ENCODE measurements around the gene ZFP30. TPM values are rescaled to one million over a fixed set of nuclear protein-coding genes. Genes with fewer than 3 reads are reported as not detected.

The ZFP30 gene
- total RNA-seq, 3 donors from 2014 or later, result 4.8 to 18.1 (median 11.1) TPM

DNA sequence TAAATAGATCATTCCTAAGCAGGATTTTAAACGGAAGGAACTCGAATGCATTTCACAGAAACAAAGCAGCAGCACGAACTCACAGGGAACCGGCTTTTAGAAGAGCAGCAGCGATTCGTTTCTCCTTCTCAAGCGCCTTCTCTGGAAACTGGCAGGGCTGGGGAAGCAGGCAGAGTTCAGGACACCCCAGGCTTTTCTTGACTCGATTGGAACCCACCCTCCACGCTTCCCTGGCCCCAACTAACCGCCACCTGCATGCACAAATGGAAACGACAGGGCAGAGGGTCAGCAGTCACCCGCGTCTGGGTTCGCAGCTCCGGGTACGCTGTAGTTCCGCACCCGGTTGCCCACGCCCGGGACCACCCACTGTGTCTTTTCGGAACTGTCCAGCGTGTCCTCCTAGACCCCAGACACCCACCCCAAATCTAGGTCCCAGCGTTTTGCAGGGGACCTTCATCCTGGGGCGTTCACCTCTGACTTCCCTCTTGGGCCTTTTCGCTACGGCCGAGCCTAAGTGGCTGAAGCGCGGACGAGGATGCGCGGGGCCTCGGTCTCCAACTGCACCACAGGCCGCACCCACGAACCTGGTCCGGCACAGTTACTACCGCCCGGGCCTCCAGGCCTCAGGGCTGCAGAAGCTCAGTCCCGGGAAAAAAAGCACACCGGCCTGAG lies 500 bp downstream of the ZFP30 start:
- peak overlapping the region; percentile 56 to 90 (median 77) for H3K4me3 ChIP-seq
- no peaks in the 10 kb centered on the region for H3K27me3 ChIP-seq
- TF ChIP-seq, protein P1, sequence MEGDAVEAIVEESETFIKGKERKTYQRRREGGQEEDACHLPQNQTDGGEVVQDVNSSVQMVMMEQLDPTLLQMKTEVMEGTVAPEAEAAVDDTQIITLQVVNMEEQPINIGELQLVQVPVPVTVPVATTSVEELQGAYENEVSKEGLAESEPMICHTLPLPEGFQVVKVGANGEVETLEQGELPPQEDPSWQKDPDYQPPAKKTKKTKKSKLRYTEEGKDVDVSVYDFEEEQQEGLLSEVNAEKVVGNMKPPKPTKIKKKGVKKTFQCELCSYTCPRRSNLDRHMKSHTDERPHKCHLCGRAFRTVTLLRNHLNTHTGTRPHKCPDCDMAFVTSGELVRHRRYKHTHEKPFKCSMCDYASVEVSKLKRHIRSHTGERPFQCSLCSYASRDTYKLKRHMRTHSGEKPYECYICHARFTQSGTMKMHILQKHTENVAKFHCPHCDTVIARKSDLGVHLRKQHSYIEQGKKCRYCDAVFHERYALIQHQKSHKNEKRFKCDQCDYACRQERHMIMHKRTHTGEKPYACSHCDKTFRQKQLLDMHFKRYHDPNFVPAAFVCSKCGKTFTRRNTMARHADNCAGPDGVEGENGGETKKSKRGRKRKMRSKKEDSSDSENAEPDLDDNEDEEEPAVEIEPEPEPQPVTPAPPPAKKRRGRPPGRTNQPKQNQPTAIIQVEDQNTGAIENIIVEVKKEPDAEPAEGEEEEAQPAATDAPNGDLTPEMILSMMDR (IDR thresholded peaks at IDR 0.05), result no peak
- TF ChIP-seq POLR2AphosphoS5 (IDR thresholded peaks at IDR 0.05), result peak in 1 of 3 donors; percentile 7
- TF ChIP-seq POLR2A (IDR thresholded peaks at IDR 0.05), result no peak
- no peaks in the 10 kb centered on the region for H3K4me1 ChIP-seq
- H3K27ac ChIP-seq, result peak overlapping the region; percentile 92 to 96
- DNase-seq (ENCODE audit: low spot score in 2 of 2), result peak in 1 of 2 donors; percentile 20
- intact Hi-C loops (cut with DNase I; ENCODE audit: low total_unique reads), result no loop called here
- H3K36me3 ChIP-seq, result no peaks in the 10 kb centered on the region
- H3K9me3 ChIP-seq, result peaks cover 0 to 10% of the 10 kb centered on the region in 2 donors

DNA sequence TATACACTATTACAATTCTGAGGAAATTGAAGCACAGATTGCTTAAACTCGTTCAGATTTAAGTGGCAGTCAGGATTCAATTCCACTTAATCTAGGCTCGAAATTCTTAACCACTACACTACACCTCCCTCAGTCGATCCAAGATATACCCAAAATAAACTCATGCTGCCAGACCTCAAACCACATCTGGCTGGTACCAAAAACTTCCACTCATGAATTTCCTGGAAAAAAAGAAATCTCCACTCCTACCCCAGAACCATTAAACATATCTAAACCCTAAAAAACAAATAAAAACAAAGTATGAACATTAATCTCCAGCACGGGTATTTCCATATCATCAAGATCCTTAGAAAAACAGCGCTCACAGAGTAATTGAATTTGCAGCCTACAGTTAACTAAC lies 1.1 kb downstream of the ZFP30 start:
- Histone ChIP-seq H3K27ac (peak overlapping the region; percentile 92 to 96), H3K27me3 (no peaks in the 10 kb centered on the region), H3K4me1 (no peaks in the 10 kb centered on the region), H3K36me3 (no peaks in the 10 kb centered on the region), H3K4me3 (peak overlapping the region; percentile 56 to 90 (median 77)), H3K9me3 (peaks cover 0 to 14% of the 10 kb centered on the region in 2 donors)
- intact Hi-C loops (cut with DNase I; ENCODE audit: low total_unique reads), result no loop called here
- TF ChIP-seq, protein P1 (IDR thresholded peaks at IDR 0.05), result no peak
- TF ChIP-seq POLR2A (IDR thresholded peaks at IDR 0.05) (no peak), POLR2AphosphoS5 (IDR thresholded peaks at IDR 0.05) (no peak)
- DNase-seq (ENCODE audit: low spot score in 2 of 2), result no peak

DNA sequence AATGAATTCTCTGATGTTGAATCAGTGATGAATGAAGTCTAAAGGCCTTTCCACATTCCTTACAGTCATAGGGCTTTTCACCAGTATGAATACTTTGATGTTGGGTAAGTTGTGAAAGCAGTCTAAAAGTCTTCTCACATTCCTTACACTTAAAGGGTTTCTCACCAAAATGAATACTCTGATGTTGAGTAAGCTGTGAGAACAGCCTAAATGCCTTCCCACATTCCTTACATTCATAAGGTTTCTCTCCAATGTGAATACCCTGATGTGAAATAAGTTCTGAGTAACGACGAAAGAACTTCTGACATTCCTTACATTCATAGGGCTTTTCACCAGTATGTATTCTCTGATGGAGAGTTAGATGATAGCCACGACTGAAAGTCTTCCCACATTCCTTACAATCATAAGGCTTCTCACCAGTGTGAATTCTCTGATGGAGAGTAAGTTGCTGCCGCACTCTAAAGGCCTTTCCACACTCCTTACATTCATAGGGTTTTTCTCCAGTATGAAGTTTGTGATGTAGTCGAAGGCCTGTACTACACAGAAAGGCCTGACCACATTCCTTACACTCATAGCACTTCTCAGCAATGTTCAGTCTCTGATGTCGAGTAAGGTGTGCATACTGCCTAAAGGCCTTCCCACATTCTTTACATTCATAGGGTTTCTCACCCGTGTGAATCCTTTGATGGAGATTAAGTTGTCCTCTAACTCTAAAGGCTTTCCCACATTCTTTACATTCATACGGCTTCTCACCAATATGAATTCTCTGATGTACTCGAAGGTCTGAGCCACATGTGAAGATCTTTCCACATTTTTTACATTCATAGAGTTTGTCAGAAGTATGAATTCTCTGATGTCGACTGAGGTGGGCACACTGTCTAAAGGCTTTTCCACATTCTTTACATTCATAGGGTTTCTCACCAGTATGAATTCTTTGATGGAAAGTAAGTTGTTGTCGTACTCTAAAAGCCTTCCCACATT lies 19.9 kb downstream of the ZFP30 start:
- peaks cover 12% of the 10 kb centered on the region for H3K36me3 ChIP-seq
- H3K4me1 ChIP-seq, result no peaks in the 10 kb centered on the region
- H3K27ac ChIP-seq, result no peak overlapping the region
- intact Hi-C loops (cut with DNase I; ENCODE audit: low total_unique reads), result no loop called here
- H3K27me3 ChIP-seq, result no peaks in the 10 kb centered on the region
- no peak for DNase-seq (ENCODE audit: low spot score in 2 of 2)
- H3K9me3 ChIP-seq, result peaks cover 73 to 97% of the 10 kb centered on the region in 2 donors
- TF ChIP-seq, protein P1 (IDR thresholded peaks at IDR 0.05), result no peak
- TF ChIP-seq POLR2AphosphoS5 (IDR thresholded peaks at IDR 0.05) (no peak), POLR2A (IDR thresholded peaks at IDR 0.05) (no peak)
- no peak overlapping the region for H3K4me3 ChIP-seq

DNA sequence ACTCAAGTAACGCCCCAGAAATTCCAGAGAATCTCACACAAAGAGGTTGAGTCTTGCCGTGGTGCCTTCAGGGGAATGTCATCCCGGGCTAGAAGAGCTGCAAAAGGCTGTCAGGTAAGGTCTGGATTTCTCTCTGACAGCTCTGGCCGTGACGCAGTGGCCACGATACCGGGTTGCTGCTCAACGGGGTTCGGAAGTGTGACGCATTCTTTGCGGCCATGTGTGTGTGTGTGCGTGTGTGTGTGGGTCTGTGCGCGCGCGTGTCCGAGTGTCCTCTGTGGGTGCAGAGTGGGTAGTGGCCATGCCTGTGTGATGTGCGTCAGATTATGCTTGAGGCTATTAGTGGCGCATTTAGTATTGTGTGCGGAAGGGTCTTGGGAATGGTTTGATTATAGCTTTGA lies 60.3 kb downstream of the ZFP30 start:
- intact Hi-C loops (cut with DNase I; ENCODE audit: low total_unique reads), result no loop called here
- DNase-seq (ENCODE audit: low spot score in 2 of 2), result peak; percentile 69 to 72
- no peaks in the 10 kb centered on the region for H3K4me1 ChIP-seq

More for the DNA sequence above, 60.3 kb downstream of the ZFP30 start:
- Histone ChIP-seq H3K4me3 (peak overlapping the region; percentile 61 to 78 (median 66)), H3K36me3 (peaks cover 17% of the 10 kb centered on the region), H3K27me3 (no peaks in the 10 kb centered on the region), H3K27ac (peak overlapping the region; percentile 92 to 96), H3K9me3 (peaks cover 11 to 44% of the 10 kb centered on the region in 2 donors)
- TF ChIP-seq POLR2A (IDR thresholded peaks at IDR 0.05) (no peak), POLR2AphosphoS5 (IDR thresholded peaks at IDR 0.05) (peak in 1 of 3 donors; percentile 11)
- TF ChIP-seq, protein P1 (IDR thresholded peaks at IDR 0.05), result no peak

Data from breast epithelium (tissue), 4 donors.